Muscle layer of colon (tissue), 2 donors: ENCODE data around the gene LRR1.

Experiments used
- H3K27ac ChIP-seq: one replicate; pipeline ENCODE4 v1.7.0; 2013; ENCODE audit warnings: low read depth, mild to moderate bottlenecking, low read length, moderate library complexity
- H3K27me3 ChIP-seq, 2 donors: one replicate each; pipeline ENCODE4 v1.7.0; 2013; ENCODE audit warnings: low read length in 2 of 2, mild to moderate bottlenecking in 2 of 2; ENCODE audit not compliant: insufficient read depth in 2 of 2, control insufficient read depth in 1 of 2
- H3K36me3 ChIP-seq: one replicate; pipeline ENCODE4 v1.7.0; 2013; ENCODE audit warnings: mild to moderate bottlenecking, low read length; ENCODE audit not compliant: insufficient read depth
- H3K4me1 ChIP-seq: one replicate; pipeline ENCODE4 v1.7.0; 2013; ENCODE audit warnings: mild to moderate bottlenecking, low read length; ENCODE audit not compliant: insufficient read depth
- H3K4me3 ChIP-seq, 2 donors: one replicate each; pipeline ENCODE4 v1.7.0; 2013; ENCODE audit warnings: low read length in 2 of 2, low read depth in 1 of 2, mild to moderate bottlenecking in 1 of 2, moderate library complexity in 1 of 2
- H3K9ac ChIP-seq: one replicate; pipeline ENCODE4 v1.7.0; 2013; ENCODE audit warnings: low read length
- H3K9me3 ChIP-seq: one replicate; pipeline ENCODE4 v1.7.0; 2013; ENCODE audit warnings: mild to moderate bottlenecking, low read length
- donor health status: abdominal sarcoma.
- donor health status: Adenocarcinoma of cecum.

Gene LRR1

GRCh38 chr14:49620182-49621113 is 21.7 kb downstream of the LRR1 start, which contains the start of the genes MGAT2 and RPL36AL:
Gene MGAT2, plus strand, starts transcription at chr14:49620799. Its CDS starts 470 bp downstream, at chr14:49621269.
Gene RPL36AL, minus strand, starts transcription at chr14:49620626. Its CDS starts 1,522 bp downstream, at chr14:49619104.
- H3K9ac ChIP-seq, result peak within 1 kb of the TSS; percentile 99
- peak within 1 kb of the TSS; percentile 92 to 99 for H3K4me3 ChIP-seq
- H3K9me3 ChIP-seq, result no peaks in the 10 kb centered on the region
- peak within 1 kb of the TSS; percentile 97 for H3K27ac ChIP-seq
- H3K27me3 ChIP-seq, result no peaks in the 10 kb centered on the region
- H3K4me1 ChIP-seq, result peaks cover 29% of the 10 kb centered on the region
- peaks cover 8% of the 10 kb centered on the region for H3K36me3 ChIP-seq

- H3K4me1 ChIP-seq, result peaks cover 29% of the 10 kb centered on the region
- no peaks in the 10 kb centered on the region for H3K9me3 ChIP-seq
- peak overlapping the region; percentile 36 for H3K9ac ChIP-seq
- H3K27me3 ChIP-seq, result no peaks in the 10 kb centered on the region
- peak overlapping the region; percentile 97 for H3K27ac ChIP-seq
- H3K36me3 ChIP-seq, result peaks cover 8% of the 10 kb centered on the region
- H3K4me3 ChIP-seq, result peak overlapping the region; percentile 92 to 99
Observed at GRCh38 chr14:49621114-49621881, 22.6 kb downstream of the LRR1 start.

GRCh38 chr14:49622022-49622607 is 23.4 kb downstream of the LRR1 start:
- peak overlapping the region in 1 of 2 donors; percentile 99 for H3K4me3 ChIP-seq
- peaks cover 8% of the 10 kb centered on the region for H3K36me3 ChIP-seq
- H3K9ac ChIP-seq, result no peak overlapping the region
- no peaks in the 10 kb centered on the region for H3K9me3 ChIP-seq
- peaks cover 29% of the 10 kb centered on the region for H3K4me1 ChIP-seq
- no peaks in the 10 kb centered on the region for H3K27me3 ChIP-seq
- H3K27ac ChIP-seq, result no peak overlapping the region

GRCh38 chr14:49623387-49623786 is 24.6 kb downstream of the LRR1 start:
- Histone ChIP-seq H3K36me3 (peaks cover 6% of the 10 kb centered on the region), H3K27me3 (no peaks in the 10 kb centered on the region), H3K4me1 (peaks cover 29% of the 10 kb centered on the region), H3K4me3 (no peak overlapping the region), H3K9ac (no peak overlapping the region), H3K9me3 (no peaks in the 10 kb centered on the region), H3K27ac (no peak overlapping the region)

- H3K9me3 ChIP-seq, result no peaks in the 10 kb centered on the region
- H3K4me3 ChIP-seq, result no peak overlapping the region
Observed at GRCh38 chr14:49623941-49624839, 25.4 kb downstream of the LRR1 start.

GRCh38 chr14:49633640-49634546 is 35.2 kb downstream of the LRR1 start:
- peaks cover 6% of the 10 kb centered on the region for H3K4me1 ChIP-seq
- H3K27ac ChIP-seq, result peak overlapping the region; percentile 95
- H3K9ac ChIP-seq, result peak overlapping the region; percentile 74
- H3K36me3 ChIP-seq, result peaks cover 15% of the 10 kb centered on the region
- H3K9me3 ChIP-seq, result no peaks in the 10 kb centered on the region
- peak overlapping the region; percentile 87 to 97 for H3K4me3 ChIP-seq
- no peaks in the 10 kb centered on the region for H3K27me3 ChIP-seq

More at GRCh38 chr14:49623941-49624839, 25.4 kb downstream of the LRR1 start:
- no peak overlapping the region for H3K27ac ChIP-seq
- no peak overlapping the region for H3K9ac ChIP-seq
- H3K36me3 ChIP-seq, result no peaks in the 10 kb centered on the region
- H3K4me1 ChIP-seq, result peaks cover 26% of the 10 kb centered on the region
- no peaks in the 10 kb centered on the region for H3K27me3 ChIP-seq

GRCh38 chr14:49634547-49635334 is 36.0 kb downstream of the LRR1 start, which contains the start of gene DNAAF2:
Gene DNAAF2, minus strand, starts transcription at chr14:49635244. Its CDS starts 95 bp downstream, at chr14:49635149.
- peak within 1 kb of the TSS; percentile 74 for H3K9ac ChIP-seq
- H3K36me3 ChIP-seq, result peaks cover 20% of the 10 kb centered on the region
- no peaks in the 10 kb centered on the region for H3K9me3 ChIP-seq
- H3K27ac ChIP-seq, result peak within 1 kb of the TSS; percentile 95
- peak within 1 kb of the TSS; percentile 87 to 97 for H3K4me3 ChIP-seq
- no peaks in the 10 kb centered on the region for H3K27me3 ChIP-seq
- H3K4me1 ChIP-seq, result peaks cover 6% of the 10 kb centered on the region

- Histone ChIP-seq H3K27ac (no peak overlapping the region), H3K9me3 (no peaks in the 10 kb centered on the region), H3K9ac (no peak overlapping the region), H3K4me1 (peaks cover 7% of the 10 kb centered on the region), H3K36me3 (peaks cover 20% of the 10 kb centered on the region), H3K27me3 (no peaks in the 10 kb centered on the region), H3K4me3 (no peak overlapping the region)
Observed at GRCh38 chr14:49636866-49637265, 38.1 kb downstream of the LRR1 start.

GRCh38 chr14:49637534-49638078 is 38.9 kb downstream of the LRR1 start:
- Histone ChIP-seq H3K27me3 (no peaks in the 10 kb centered on the region), H3K9me3 (no peaks in the 10 kb centered on the region), H3K36me3 (peaks cover 20% of the 10 kb centered on the region), H3K4me3 (no peak overlapping the region), H3K4me1 (peaks cover 14% of the 10 kb centered on the region), H3K27ac (no peak overlapping the region), H3K9ac (no peak overlapping the region)
